IPS DF 4.7 (cell line): ENCODE measurements around the gene CTNNB1.

Source experiments
- DNase-seq: peaks from one replicate; pipeline ENCODE4 v3.0.0-alpha.2; 2013; ENCODE audit warnings: low spot score; ENCODE audit errors: extremely low read depth

Gene CTNNB1

DNA sequence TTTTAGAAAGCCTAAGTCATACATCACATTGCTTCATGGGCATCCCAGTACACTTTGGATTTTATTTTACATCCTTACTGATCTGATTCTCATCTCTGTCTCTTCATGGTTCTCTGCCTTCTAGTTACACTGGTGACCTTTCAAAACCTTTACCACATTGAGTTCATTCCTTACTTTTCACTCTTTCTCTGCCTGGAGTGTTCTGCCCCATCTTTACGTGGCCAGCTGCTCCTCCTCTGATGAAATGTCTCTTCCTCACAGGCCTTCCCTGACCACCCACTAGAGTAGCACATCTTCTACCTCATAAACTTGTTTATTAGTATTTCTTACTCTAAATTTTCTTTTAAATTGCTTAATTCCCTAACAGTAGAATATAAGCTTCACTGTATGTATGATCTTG, 17.7 kb downstream of the CTNNB1 start:
- no peak for DNase-seq

DNA sequence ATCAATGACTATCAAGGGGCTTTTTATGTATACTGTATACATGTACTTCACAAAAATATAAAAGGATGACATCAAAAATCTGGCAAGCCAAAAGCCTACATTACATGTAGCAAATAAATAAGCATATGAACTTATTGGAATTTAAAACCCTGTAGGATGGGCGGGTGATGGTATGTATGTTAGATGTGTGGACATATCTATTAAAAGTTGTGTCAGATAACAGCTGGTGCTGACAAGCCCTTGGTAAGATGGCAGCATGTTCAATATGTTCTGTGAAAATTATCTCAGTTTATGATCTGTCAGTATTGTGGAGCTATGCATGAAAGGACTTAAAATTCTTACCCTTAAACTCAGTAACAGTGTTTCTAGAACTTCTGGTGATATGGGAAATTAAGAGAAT, 20.1 kb downstream of the CTNNB1 start:
- DNase-seq, result no peak

DNA sequence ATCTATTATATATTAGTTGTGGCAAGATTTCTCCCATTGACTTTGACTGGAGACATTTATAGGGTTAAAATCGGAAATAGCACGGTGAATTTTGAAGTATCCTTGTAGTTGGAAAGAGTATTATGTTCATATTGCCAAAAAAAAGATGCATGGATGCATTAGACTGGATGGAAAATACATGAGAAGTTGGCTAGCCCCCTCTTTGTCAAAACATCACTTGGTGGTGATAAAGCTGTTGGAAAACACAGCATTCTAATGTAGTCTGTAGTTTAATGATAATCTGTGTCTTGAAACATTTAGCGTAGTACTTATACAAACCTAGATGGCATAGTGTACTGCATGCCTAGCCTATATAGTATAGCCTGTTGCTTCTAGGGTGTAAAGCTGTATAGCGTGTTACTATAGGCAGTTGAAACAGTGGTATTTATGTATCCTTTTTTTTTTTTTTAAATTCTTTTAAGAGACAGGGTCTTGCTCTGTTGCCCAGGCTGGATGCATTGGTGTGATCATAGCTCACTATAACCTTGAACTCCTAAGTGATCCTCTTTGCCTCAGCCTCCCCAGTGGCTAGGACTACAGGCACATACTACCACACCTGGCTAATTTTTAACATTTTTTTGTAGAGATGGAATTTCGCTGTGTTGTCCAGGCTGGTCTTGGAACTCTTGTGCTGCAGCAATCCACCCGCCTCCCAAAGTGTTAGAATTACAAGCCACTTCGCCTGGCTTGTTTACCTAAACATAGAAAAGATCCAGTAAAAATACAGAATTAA, 21.8 kb downstream of the CTNNB1 start:
- no peak for DNase-seq

DNA sequence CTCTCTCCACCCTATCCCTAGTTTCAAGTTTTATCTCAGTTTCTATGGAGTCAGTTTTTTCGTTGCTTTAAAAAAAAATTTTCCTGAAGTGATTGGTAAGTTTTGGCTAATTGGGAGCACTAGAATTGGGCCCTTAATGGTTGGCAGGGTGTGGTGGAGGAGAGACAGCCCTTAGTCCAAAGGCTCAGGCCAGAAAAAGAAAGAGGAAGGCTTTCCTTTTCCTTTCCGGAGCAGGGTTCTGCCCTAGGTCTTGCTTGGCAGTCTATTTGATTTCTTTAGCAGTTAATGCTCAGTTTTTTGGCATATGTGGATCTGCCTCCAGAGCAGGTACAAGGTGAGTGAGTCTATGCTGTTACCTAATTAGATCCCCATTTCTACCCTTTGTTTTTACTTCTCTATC, 22.7 kb downstream of the CTNNB1 start:
- DNase-seq, result no peak

DNA sequence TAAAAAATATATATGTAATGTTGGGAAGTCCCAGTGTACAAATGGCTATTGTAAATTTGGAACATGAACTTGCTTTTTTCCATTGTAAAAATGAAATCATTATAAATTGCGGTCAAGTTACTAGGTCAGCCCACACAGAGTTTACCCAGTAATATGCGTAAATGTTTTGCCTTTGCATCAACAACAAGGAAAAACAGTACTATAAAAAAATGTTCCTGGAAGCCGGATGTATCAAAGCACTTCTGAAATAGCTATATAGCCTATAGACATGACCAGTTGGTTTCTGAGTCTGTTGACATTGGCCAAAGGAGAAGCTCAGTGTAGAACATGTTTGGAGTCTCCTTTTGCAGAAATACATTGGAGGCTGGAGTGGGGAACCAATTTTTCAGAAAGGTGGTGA, 23.2 kb downstream of the CTNNB1 start:
- no peak for DNase-seq

DNA sequence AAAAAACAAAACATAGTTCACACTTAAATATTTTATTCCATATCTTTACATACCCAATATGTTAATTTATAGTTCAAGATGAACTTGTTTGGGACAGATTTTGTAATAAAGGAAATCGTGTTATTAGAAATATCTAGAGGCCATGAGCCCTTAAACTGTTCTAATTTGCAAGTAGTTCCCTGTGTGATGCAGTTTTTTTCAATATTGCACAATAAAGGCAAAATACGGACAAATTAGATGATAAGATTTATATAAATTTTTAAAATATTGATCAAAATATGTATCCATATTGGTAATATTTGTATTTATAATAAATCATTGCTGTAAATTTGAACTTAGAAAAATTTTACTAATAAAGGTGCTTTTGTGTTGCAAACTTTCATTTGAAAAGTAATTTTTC, 23.8 kb downstream of the CTNNB1 start:
- no peak for DNase-seq

- DNase-seq, result no peak
Measured at GRCh38 chr3:41223691-41224090, 24.4 kb downstream of the CTNNB1 start.

DNA sequence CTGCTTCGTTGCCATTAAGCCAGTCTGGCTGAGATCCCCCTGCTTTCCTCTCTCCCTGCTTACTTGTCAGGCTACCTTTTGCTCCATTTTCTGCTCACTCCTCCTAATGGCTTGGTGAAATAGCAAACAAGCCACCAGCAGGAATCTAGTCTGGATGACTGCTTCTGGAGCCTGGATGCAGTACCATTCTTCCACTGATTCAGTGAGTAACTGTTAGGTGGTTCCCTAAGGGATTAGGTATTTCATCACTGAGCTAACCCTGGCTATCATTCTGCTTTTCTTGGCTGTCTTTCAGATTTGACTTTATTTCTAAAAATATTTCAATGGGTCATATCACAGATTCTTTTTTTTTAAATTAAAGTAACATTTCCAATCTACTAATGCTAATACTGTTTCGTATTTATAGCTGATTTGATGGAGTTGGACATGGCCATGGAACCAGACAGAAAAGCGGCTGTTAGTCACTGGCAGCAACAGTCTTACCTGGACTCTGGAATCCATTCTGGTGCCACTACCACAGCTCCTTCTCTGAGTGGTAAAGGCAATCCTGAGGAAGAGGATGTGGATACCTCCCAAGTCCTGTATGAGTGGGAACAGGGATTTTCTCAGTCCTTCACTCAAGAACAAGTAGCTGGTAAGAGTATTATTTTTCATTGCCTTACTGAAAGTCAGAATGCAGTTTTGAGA, 25.0 kb downstream of the CTNNB1 start:
- DNase-seq, result no peak

- no peak for DNase-seq
Measured at GRCh38 chr3:41234823-41235721, 35.8 kb downstream of the CTNNB1 start.

GRCh38 chr3:41236228-41236627, 36.9 kb downstream of the CTNNB1 start:
- no peak for DNase-seq

DNA sequence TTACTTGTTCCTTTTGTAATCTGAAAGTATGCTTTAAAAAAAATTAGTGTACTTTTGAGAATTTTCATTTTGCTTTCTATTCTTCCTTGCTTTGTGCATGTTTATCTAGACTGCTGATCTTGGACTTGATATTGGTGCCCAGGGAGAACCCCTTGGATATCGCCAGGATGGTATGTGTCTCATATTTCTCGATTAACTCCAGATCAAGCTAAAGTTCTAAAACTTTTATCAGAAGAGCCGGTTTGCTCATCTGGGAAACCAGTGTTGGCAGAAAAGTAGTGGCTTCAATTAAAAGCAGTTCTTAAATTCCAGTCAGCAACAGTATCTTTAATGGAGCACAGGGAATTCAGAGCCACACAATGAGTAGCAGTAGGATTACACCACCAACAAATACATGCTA, 38.6 kb downstream of the CTNNB1 start:
- no peak for DNase-seq

- DNase-seq, result no peak
Measured at GRCh38 chr3:41239587-41239986, 40.3 kb downstream of the CTNNB1 start.

GRCh38 chr3:41241161-41241560, 41.9 kb downstream of the CTNNB1 start:
- DNase-seq, result no peak

DNA sequence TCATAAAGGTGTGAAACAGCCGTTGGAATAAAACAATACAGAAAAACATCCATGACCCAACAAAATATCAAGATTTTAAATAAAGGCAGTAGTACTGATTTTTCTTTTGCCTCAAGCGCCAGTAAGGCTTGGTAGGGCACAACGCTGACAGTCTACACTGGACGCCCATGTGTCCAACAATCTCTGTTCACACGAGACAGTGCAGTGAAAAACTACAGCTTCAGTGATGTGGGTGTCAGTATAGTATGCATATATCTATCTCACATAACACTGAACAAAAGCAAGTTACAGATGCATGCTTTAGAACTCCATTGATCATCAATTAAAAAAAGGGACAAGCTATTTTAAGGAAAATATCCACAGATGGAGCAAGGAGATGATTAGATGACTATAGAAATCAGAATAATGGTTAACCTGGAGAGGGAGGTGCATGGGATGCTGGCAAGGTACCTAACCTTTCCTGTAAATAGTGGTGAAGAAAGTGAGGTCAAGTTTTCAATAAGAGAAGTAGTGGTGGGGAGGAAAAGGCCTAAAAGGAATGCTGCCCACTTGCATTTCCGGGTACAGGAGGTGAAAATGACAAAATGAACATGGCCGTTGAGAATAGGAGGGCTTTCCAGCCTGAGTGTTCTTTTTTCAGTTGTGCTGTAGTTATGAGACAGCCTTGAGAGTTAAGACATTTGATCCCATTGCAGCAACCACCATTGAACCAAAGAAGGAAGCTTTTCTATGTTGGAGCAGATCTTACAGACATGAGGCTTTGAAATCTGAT, 42.7 kb downstream of the CTNNB1 start:
- DNase-seq, result no peak

DNA sequence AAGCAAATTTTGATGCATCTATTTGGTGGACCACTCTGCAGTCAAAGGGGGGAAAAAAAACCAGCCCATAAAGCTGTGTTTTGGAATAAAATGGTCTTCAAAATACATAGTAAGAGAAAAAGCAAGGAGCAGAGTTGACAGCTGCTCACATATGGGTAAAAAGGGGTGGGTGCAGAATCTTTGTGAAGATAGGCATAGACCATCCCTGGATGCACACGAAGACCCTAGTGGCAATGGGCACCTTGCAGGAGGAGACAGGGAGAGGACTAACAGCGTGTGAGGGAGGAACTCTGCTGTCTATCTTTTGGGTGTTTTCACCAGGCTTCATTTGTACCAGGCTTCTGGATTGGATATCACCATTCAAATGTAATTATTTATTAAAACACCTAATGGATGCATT, 43.9 kb downstream of the CTNNB1 start:
- DNase-seq, result no peak

DNA sequence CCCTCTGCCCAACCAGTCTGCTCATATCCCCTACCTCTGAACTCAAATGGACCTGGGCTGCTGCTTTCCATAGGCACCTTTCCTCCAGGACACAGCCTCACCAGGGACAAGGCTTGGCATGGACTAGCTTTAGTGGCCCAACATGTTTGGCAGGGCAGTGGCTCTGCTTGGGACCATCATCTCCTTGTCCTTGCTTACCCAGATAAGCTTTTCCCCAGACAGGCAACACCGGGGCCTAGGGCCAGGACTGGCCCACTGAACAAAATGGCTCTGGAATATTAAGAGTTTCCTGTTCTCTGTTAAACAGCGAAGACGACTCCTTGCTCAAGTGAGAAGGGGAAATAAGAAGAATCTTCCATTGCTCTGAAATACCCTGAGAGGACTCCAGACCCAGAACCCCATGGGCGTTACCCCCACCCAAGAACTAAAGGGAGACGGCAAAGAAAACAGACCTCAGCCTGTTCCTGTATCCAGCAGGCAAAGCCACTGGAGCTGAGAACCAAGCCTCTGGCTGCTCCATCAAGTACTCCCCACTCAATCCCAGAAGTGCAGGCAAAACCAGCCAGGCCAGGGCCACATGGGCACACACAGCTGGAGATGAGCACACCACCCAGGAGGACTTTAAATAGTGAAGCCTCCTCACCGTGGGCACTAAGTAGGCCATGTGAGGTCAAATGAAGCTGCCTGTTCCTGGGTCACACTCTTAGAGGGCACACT, 45.5 kb downstream of the CTNNB1 start:
- DNase-seq, result no peak

DNA sequence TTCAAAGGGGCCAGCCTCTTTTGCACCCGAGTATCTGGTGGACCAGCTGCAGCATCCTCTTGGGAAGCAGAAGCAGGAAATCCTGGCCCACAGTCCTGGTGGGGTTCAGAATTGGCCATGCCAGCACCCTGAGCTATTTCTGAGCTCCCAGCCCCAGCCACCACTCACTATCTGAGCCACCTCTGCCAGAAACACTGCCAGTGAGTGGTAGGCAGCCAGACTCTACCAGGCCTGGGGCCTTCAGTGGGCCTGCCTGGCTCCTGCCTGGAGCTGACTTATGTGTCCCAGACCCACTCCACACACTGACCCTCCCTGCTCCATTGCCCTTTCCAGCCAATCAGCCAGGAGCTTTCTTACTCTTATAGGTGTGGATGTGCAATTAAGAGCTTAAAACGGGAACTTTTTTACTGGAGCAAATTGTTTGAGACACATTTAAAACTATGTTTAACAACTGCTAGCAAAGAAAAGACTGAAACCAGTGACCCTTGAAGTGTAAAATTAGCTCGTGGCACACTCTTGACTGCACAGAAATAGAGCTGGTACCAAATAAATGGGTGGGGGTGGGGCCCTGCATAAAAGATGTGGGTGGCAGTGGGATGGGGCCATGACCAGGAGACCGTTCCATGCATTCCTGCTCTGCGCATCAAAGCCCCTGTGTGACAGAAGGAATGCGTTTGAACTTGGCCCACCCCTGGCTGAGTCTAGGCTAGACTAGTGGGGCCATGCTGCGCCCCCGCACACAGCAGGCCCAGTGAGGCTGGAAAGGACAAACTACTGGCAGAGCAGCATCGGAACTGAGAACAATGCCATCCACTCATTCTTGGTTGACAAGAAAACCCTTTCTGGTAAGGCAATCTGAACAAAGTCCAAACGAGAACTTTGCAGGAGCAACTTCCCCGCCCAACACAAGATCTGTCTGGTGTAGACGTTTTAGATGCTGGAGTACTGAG, 48.0 kb downstream of the CTNNB1 start:
- no peak for DNase-seq

DNA sequence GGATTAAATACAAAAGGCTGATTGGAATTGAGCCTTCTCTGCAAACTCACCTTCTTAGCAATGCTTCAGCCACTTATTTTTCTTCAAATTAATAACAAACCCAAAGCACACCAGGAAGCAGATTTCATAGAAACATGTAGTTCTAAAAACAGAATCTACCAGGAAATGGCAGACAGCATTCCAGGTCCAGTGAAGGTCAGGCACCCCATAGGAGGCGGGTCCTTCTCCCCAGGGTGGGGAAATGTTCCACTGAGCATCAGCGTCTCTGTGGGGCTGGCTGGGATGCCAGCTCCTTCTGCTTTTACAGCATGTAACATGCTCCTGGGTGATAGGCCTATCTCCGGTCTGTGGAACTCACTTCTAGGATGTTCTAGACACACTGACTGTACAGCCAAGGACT, 49.2 kb downstream of the CTNNB1 start:
- no peak for DNase-seq

GRCh38 chr3:41249318-41249717, 50.0 kb downstream of the CTNNB1 start:
- DNase-seq, result no peak

- no peak for DNase-seq
Measured at GRCh38 chr3:41250825-41251224, 51.5 kb downstream of the CTNNB1 start.
